GM19025 (cell line): ENCODE data around the gene DPM3.
A peak's percentile ranks its signal among the peaks of the same experiment; 100 is the strongest.
"Not testable (repeated sequence)": the region's sequence is repeated elsewhere in the genome, so short reads cannot be mapped to it uniquely, and the experiment has no call there.

ENCODE experiments used
- ATAC-seq: cut with Tn5 transposase; IDR thresholded peaks from one replicate; pipeline ENCODE4 v1.9.1; 2021; ENCODE audit warnings: mild to moderate bottlenecking, low read depth, moderate library complexity; ENCODE audit not compliant: unreplicated experiment

The DPM3 gene

DNA sequence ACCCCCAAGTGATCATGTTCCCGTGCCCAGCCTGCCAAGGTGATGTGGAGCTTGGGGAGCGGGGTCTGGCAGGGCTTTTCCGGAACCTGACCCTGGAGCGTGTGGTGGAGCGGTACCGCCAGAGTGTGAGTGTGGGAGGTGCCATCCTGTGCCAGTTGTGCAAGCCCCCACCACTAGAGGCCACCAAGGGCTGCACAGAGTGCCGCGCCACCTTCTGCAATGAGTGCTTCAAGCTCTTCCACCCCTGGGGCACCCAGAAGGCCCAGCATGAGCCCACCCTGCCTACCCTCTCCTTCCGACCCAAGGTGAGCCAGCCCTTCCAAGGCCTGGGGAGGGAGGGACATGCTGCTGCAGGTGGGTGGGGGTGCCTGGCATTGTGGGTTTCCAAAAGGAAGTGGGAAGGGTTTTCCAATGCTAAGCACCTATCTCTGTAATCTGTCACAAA is 35.6 kb upstream of the DPM3 start:
- ATAC-seq = no peak

DNA sequence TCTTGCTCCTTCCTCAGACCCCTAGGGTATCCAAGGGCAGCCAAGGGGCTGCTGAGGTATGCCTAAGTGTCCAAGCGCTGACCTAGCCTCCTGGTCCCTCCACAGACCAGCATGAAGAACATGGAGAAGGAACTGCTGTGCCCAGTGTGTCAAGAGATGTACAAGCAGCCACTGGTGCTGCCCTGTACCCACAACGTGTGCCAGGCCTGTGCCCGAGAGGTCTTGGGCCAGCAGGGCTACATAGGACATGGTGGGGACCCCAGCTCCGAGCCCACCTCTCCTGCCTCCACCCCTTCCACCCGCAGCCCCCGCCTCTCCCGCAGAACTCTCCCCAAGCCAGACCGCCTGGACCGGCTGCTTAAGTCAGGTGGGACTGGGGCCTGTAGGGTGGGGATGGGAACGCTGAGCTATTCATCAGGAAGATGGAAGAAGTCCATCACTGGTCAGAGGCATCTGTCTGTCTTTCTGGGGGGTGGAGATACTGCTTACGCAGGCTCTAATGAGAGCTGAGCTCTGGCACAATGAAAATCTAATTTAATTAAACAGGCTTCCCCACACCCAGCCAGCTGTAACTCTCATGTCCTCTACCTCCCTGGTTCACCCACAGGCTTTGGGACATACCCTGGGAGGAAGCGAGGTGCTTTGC is 35.1 kb upstream of the DPM3 start:
- ATAC-seq = no peak

GRCh38 chr1:155174324-155175280 is 34.3 kb upstream of the DPM3 start:
- no peak for ATAC-seq

GRCh38 chr1:155173478-155174323 is 33.4 kb upstream of the DPM3 start, which contains the start of gene TRIM46:
TSS of gene TRIM46 (plus strand) at chr1:155173849. CDS start at chr1:155173967, 118 bp downstream.
- no peak for ATAC-seq

GRCh38 chr1:155172732-155173477 is 32.6 kb upstream of the DPM3 start, which contains the start of gene KRTCAP2:
TSS of gene KRTCAP2 (minus strand) at chr1:155173304. CDS start at chr1:155173224, 80 bp downstream.
- peak; percentile 67 for ATAC-seq

DNA sequence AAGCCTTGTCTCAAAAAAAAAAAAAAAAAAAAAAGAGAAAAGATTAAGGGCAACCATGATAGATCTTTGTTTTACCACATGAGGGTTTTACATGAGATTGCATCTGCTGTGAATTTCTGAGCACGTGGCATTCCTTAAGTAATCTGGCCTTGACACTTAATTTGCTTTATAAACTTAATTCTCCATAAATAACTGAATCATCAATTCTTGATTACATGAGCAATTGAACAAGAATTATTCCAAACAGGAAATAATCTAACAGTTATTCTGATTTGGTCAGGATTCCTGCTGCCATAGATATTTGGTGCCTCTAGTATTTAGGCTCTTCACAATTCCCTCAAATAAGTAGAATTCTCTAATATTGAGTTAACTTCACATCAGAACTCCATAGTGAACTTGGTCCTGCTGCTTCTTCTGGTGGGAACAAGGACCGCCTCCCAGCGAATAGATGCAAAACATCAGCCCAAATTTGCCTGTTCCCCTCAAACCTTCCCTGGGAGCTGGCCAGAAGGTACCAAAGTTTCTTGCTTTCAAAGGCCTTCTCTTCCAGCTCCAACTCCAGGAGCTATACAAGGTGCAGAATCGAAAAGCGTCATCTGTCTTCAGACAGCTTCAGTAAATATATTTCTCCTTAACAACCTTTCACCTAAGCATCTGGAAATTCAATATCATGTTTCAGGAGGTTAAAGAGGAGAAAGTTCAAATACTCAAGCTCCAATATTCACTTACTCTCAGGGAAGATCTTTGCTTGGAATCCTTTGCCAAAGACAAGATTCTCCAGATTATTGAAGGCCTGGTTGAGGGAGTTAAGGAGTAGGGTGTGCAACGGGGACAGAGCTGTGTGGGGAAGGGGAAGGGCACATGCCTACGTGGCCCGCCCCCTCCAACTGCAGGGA is 31.8 kb upstream of the DPM3 start:
- ATAC-seq = peak; percentile 16

DNA sequence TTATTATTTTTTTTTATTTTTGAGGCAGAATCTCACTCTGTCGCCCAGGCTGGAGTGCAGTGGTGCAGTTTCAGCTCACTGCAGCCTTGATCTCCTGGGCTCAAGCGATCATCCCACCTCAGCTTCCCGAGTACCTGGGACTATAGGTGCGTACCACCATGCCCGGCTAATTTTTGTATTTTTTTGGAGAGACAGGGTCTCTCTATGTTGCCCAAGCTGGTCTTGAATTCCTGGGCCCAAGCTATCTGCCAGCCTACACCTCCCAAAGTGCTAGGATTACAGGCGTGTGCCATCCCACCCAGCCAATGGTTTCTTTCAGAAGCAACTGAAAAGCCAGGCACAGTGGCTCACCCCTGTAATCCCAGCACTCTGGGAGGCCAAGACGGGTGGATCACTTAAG is 30.5 kb upstream of the DPM3 start:
- no peak for ATAC-seq

DNA sequence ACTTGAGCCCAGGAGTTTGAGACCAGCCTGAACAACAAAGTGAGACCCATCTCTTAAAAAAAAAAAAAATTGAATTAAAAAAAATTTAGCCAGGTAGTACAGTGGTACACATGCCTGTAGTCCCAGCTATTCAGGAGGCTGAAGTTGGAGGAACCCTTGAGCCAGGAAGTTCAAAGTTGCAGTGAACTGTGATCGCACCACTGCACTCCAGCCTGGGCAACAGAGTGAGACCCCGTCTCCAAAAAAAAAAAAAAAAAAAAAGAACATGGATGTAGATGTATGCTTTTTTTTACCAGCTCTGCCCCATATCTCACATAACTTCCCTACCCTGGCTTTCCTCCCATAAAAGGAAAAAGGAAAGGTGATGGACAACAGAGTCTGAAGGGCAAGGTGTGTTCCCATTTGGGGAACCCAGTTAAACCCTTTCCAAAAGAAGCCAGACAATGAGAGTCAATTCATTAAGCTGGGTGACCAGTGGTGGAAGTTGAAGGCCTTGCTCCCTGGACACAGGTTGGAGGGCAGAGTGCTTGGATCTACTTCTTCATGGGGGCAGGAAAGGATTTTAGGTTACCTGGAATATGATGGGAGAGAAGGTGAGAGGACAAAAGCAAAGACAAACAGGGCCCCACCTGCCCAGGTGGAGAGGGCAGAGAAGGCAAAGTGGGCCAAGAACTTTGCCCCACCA is 29.9 kb upstream of the DPM3 start:
- ATAC-seq = no peak

DNA sequence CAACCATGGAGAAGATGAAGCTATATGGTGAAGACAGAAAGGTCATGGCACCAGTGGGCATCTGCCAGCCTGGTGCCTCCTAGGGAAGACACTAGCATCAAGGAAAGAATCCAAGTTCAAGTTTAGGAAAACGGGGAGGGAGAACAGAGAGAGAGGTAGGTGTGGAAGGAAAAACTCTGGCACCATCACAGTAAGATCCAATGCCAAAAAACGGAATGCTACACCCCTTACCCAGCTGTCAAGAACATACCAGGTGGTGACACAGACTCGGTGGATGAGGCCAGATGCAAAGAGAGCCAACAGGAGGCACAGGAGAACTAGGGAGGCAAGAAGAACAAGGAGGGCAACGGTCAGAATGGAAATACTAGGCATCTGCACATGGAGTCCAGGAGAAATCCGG is 29.2 kb upstream of the DPM3 start:
- no peak for ATAC-seq

- ATAC-seq = no peak
These were observed 28.3 kb upstream of the DPM3 start for GRCh38 chr1:155168456-155169210.

DNA sequence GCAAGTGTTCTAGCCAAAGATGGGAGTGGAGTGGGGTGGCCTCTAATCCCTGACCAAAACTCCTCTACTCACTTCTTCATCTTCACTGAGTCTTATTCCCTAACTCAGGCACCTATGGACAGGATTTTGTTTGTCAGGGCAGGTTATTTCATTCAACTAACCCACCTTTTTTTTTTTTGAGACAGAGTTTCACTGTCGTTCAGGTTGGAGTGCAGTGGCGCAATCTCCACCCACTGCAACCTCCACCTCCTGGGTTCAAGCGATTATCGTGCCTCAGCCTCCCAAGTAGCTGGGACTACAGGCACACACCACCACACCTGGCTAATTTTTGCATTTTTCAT is 27.7 kb upstream of the DPM3 start:
- ATAC-seq = not testable (repeated sequence)

DNA sequence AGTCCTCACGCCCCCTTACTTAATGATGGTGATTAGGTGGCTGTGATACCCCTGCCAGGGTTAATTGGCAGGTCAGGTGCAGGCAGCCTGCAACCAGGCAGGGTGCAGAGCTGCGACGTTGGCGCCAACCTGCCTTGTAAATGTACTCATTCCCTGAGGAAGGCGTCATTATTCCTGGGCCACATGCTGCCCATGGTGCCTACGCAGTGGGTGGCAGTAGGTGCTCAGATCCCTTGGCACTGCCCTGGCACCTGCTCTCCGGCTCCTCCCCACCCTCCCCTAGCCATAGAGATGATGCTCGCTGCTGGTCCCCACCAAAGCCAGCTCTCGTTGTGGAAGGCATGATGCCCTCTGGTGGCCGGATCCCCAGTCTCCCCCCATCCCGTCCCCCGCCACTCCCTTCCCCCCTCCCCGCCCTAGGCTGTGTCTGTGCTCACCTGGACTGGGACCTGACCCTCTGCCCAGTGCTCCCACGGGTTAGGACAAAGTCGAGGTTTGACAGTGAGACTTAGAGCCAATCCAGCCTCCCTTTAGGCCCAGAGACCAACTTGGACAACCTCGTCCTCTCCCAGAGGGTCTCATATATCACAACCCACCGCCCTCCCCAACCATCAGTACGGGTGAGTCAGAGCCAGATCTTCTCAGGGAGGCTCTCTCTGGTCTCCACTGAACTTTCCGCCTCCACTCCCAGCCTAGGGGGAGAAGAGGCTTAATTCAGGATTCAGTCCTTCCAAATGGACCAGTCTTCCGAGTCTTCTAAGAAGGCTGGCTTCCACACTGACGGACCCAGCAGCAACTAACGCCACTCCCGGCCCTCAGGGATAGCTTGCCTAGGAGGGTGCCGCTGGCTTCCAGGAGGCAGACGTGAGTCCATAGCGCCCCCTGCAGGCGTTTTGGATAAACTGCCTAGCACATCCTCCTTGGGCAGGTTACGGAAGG is 27.1 kb upstream of the DPM3 start:
- ATAC-seq = peak; percentile 59

- no peak for ATAC-seq
These were observed 26.3 kb upstream of the DPM3 start for GRCh38 chr1:155166471-155167165.

DNA sequence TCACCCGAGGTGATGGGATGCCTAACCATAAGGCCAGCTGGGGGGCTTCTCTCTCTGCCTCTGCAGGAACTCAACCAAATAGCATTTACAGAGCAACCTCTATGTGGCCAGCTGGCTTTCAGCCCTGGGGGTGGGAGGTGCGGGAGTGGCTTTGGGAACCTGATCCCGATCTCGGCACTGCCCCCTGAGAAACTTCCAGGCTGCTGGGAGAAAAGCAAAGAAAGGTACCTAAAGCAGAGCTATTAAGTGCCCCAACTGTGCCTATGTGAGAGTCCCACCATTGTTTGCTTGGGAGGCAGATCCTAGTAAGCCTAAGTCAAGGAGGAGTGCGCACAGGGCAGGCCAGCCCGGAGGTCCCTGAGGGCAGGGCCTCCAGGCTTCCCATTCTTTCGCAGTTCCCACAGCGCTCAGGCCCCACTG is 25.7 kb upstream of the DPM3 start:
- no peak for ATAC-seq

DNA sequence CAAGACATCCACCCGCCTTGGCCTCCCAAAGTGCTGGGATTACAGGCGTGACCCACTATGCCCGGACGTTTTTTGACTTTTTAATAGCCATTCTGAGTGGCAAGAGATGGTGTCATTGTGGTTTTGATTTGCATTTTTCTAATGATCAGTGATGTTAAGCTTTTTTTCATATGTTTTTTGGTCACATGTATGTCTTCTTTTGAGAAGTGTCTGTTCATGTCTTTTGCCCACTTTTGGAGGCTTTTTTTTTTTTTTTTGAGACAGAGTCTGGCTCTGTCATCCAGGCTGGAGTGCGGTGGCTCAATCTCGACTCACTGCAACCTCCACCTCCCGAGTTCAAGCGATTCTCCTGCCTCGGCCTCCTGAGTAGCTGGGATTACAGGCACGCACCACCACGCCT is 24.3 kb upstream of the DPM3 start:
- not testable (repeated sequence) for ATAC-seq

DNA sequence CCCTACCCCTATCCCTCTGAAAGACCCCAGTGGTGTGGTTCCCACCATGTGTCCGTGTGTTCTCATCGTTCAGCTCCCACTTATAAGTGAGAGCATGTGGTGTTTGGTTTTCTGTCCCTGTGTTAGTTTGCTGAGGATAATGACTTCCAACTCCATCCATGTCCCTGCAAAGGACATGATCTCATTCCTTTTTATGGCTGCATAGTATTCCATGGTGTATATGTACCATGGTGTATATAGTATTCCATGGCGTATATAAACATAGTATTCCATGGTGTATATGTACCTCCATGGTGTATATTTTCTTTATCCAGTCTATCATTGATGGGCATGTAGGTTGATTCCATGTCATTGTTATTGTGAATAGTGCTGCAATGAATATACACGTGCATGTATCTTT is 23.5 kb upstream of the DPM3 start:
- not testable (repeated sequence) for ATAC-seq
